H1 (cell line): ENCODE results near the gene FBXO7.

ENCODE experiments used
- CHD2 ChIP-seq: IDR thresholded peaks from 2 replicates; pipeline ENCODE4 v1.6.1; 2012; ENCODE audit warnings: low read length, improper control_type of control experiment
- EZH2 ChIP-seq: fragments of 200-600 bp; sonication (generic); IDR thresholded peaks from 2 replicates; pipeline ENCODE4 v1.7.1; 2012; ENCODE audit warnings: low read depth, mild to moderate bottlenecking, moderate library complexity, low read length, inconsistent platforms; ENCODE audit not compliant: severe bottlenecking

GRCh38 chr22:32511274-32511673 is 36.7 kb downstream of the FBXO7 start:
- TF ChIP-seq EZH2 (no peak), CHD2 (no peak)
